NB4 (cell line): ENCODE data around the gene RHBDD2.

Experiments
- POLR2A ChIP-seq: IDR thresholded peaks from 2 replicates; pipeline ENCODE4 v1.6.1; 2011; ENCODE audit warnings: mild to moderate bottlenecking; ENCODE audit not compliant: insufficient read length; ENCODE audit errors: extremely low read depth
- TF ChIP-seq, protein P1 (sequence below): IDR thresholded peaks from one replicate; pipeline ENCODE4 v1.5.1; 2012; ENCODE audit warnings: low read depth, low read length
- TF ChIP-seq, protein P2 (sequence below): IDR thresholded peaks from 2 replicates; pipeline ENCODE4 v1.6.1; 2011; ENCODE audit warnings: low read depth, low read length

GRCh38 chr7:75843613-75844116, 35.2 kb upstream of the RHBDD2 start:
- TF ChIP-seq, protein P1, sequence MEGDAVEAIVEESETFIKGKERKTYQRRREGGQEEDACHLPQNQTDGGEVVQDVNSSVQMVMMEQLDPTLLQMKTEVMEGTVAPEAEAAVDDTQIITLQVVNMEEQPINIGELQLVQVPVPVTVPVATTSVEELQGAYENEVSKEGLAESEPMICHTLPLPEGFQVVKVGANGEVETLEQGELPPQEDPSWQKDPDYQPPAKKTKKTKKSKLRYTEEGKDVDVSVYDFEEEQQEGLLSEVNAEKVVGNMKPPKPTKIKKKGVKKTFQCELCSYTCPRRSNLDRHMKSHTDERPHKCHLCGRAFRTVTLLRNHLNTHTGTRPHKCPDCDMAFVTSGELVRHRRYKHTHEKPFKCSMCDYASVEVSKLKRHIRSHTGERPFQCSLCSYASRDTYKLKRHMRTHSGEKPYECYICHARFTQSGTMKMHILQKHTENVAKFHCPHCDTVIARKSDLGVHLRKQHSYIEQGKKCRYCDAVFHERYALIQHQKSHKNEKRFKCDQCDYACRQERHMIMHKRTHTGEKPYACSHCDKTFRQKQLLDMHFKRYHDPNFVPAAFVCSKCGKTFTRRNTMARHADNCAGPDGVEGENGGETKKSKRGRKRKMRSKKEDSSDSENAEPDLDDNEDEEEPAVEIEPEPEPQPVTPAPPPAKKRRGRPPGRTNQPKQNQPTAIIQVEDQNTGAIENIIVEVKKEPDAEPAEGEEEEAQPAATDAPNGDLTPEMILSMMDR = no peak
- TF ChIP-seq POLR2A = no peak
- TF ChIP-seq, protein P2, sequence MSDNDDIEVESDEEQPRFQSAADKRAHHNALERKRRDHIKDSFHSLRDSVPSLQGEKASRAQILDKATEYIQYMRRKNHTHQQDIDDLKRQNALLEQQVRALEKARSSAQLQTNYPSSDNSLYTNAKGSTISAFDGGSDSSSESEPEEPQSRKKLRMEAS = no peak
